ENCODE measurements around the gene RYR1.
"Not testable (repeated sequence)": the region's sequence is repeated elsewhere in the genome, so short reads cannot be mapped to it uniquely, and the experiment has no call there.

The RYR1 gene

DNA sequence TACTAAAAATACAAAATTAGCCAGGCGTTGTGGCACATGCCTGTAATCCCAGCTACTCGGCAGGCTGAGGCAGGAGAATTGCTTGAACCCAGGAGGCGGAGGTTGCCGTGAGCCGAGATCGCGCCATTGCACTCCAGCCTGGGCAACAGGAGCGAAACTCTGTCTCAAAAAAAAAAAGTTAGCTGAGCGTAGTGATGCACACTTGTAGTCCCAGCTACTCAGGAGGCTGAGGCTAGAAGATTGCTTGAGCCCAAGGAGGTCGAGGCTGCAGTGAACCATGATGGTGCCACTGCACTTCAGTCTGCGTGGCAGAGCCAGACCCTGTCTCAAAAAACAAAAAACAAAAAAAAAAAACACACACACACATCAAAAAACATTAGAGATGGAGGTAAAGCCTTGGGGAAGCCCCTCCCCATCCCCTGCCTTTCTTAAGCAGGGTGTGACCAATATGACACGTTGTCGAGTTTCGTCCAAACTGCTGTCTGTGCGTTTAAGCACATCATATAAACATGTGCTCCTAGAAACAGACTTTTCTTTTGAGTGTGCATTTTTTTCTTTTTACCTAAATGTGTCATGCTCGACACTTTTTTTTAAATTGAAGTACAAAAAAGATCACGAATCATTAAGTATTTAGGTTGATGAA is 6.3 kb upstream of the RYR1 start:
- not testable (repeated sequence) for H3K36me3 ChIP-seq (ENCODE audit: control insufficient read depth, insufficient read depth, low read length); H3K23ac ChIP-seq (ENCODE audit: low read length); H3K4ac ChIP-seq (ENCODE audit: low read depth, low read length); H3K56ac ChIP-seq (ENCODE audit: low read length); H3K79me1 ChIP-seq (ENCODE audit: low read length); H3K9ac ChIP-seq (ENCODE audit: low read length); H4K5ac ChIP-seq (ENCODE audit: low read length); DNase-seq; H4K8ac ChIP-seq (ENCODE audit: low read depth, low read length); H2AK5ac ChIP-seq (ENCODE audit: low read length); H3K4me2 ChIP-seq (ENCODE audit: low read length); H3K18ac ChIP-seq (ENCODE audit: low read length); H3K27ac ChIP-seq (ENCODE audit: low read depth, low read length); H3K4me3 ChIP-seq (ENCODE audit: low read length); H2BK120ac ChIP-seq (ENCODE audit: low read depth, low read length); H3K4me1 ChIP-seq (ENCODE audit: control insufficient read depth, low read depth, low read length); H2BK5ac ChIP-seq (ENCODE audit: low read length); H3K27me3 ChIP-seq (ENCODE audit: insufficient read depth, low read length, poor library complexity); H2BK15ac ChIP-seq (replicated peaks; ENCODE audit: low read depth); H3K79me2 ChIP-seq (ENCODE audit: control insufficient read depth, insufficient read depth, low read length)
- no CpG with 5 or more reads among the region's 17 CpGs for WGBS (ENCODE audit: extremely low coverage, insufficient coverage, low lambda C conversion rate)

GRCh38 chr19:38429055-38429810 is 4.3 kb upstream of the RYR1 start:
- Histone ChIP-seq H4K5ac (ENCODE audit: low read length) (no peak overlapping the region), H2BK5ac (ENCODE audit: low read length) (no peak overlapping the region), H2BK15ac (replicated peaks; ENCODE audit: low read depth) (no peak overlapping the region), H3K4me3 (ENCODE audit: low read length) (no peak overlapping the region), H4K8ac (ENCODE audit: low read depth, low read length) (no peak overlapping the region), H3K27ac (ENCODE audit: low read depth, low read length) (no peak overlapping the region), H3K4me1 (ENCODE audit: control insufficient read depth, low read depth, low read length) (peaks cover 6% of the 10 kb centered on the region), H2BK120ac (ENCODE audit: low read depth, low read length) (no peak overlapping the region), H3K4ac (ENCODE audit: low read depth, low read length) (no peak overlapping the region), H3K9ac (ENCODE audit: low read length) (no peak overlapping the region), H2AK5ac (ENCODE audit: low read length) (no peak overlapping the region), H3K27me3 (ENCODE audit: insufficient read depth, low read length, poor library complexity) (no peaks in the 10 kb centered on the region), H3K56ac (ENCODE audit: low read length) (no peak overlapping the region), H3K79me1 (ENCODE audit: low read length) (no peaks in the 10 kb centered on the region), H3K18ac (ENCODE audit: low read length) (no peak overlapping the region), H3K4me2 (ENCODE audit: low read length) (no peak overlapping the region), H3K23ac (ENCODE audit: low read length) (no peak overlapping the region), H3K79me2 (ENCODE audit: control insufficient read depth, insufficient read depth, low read length) (no peaks in the 10 kb centered on the region), H3K36me3 (ENCODE audit: control insufficient read depth, insufficient read depth, low read length) (no peaks in the 10 kb centered on the region)
- DNase-seq: no peak
- WGBS (ENCODE audit: extremely low coverage, insufficient coverage, low lambda C conversion rate): no CpG with 5 or more reads among the region's 14 CpGs

DNA sequence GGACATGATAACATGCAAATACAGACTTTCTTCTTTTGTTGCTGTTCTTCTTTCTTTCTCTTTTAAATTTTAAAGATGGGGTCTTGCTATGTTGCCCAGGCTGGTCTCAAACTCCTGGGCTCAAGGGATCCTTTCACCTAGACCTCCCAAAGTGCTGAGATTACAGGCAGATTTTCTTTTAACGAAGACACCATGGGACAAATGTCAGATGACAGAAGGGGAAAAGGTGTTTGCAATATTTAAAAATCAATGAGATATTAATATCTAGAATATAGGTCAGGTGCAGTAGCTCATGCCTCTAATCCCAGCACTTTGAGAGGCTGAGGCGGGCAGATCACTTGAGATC is 3.7 kb upstream of the RYR1 start:
- no peak overlapping the region for H3K4ac ChIP-seq (ENCODE audit: low read depth, low read length)
- no peaks in the 10 kb centered on the region for H3K36me3 ChIP-seq (ENCODE audit: control insufficient read depth, insufficient read depth, low read length)
- no peak overlapping the region for H3K23ac ChIP-seq (ENCODE audit: low read length)
- H3K79me1 ChIP-seq (ENCODE audit: low read length): no peaks in the 10 kb centered on the region
- H4K8ac ChIP-seq (ENCODE audit: low read depth, low read length): no peak overlapping the region
- H3K9ac ChIP-seq (ENCODE audit: low read length): no peak overlapping the region
- no peak overlapping the region for H2BK120ac ChIP-seq (ENCODE audit: low read depth, low read length)
- no peak overlapping the region for H3K56ac ChIP-seq (ENCODE audit: low read length)
- no peak overlapping the region for H2BK15ac ChIP-seq (replicated peaks; ENCODE audit: low read depth)
- H3K4me3 ChIP-seq (ENCODE audit: low read length): no peak overlapping the region
- H3K4me1 ChIP-seq (ENCODE audit: control insufficient read depth, low read depth, low read length): peaks cover 8% of the 10 kb centered on the region
- H2BK5ac ChIP-seq (ENCODE audit: low read length): no peak overlapping the region
- no peak overlapping the region for H2AK5ac ChIP-seq (ENCODE audit: low read length)
- no CpG with 5 or more reads among the region's 2 CpGs for WGBS (ENCODE audit: extremely low coverage, insufficient coverage, low lambda C conversion rate)
- H3K79me2 ChIP-seq (ENCODE audit: control insufficient read depth, insufficient read depth, low read length): no peaks in the 10 kb centered on the region
- DNase-seq: no peak
- no peak overlapping the region for H3K27ac ChIP-seq (ENCODE audit: low read depth, low read length)
- H4K5ac ChIP-seq (ENCODE audit: low read length): no peak overlapping the region
- H3K27me3 ChIP-seq (ENCODE audit: insufficient read depth, low read length, poor library complexity): no peaks in the 10 kb centered on the region
- no peak overlapping the region for H3K18ac ChIP-seq (ENCODE audit: low read length)
- H3K4me2 ChIP-seq (ENCODE audit: low read length): no peak overlapping the region

- no peak overlapping the region for H3K18ac ChIP-seq (ENCODE audit: low read length)
- DNase-seq: no peak
- H2AK5ac ChIP-seq (ENCODE audit: low read length): no peak overlapping the region
- no peak overlapping the region for H3K27ac ChIP-seq (ENCODE audit: low read depth, low read length)
- H3K4me1 ChIP-seq (ENCODE audit: control insufficient read depth, low read depth, low read length): peaks cover 4% of the 10 kb centered on the region
- no peak overlapping the region for H4K8ac ChIP-seq (ENCODE audit: low read depth, low read length)
- H3K36me3 ChIP-seq (ENCODE audit: control insufficient read depth, insufficient read depth, low read length): no peaks in the 10 kb centered on the region
- no peak overlapping the region for H3K4me2 ChIP-seq (ENCODE audit: low read length)
- no peak overlapping the region for H2BK120ac ChIP-seq (ENCODE audit: low read depth, low read length)
- H3K4ac ChIP-seq (ENCODE audit: low read depth, low read length): no peak overlapping the region
- no peak overlapping the region for H3K9ac ChIP-seq (ENCODE audit: low read length)
- no peak overlapping the region for H2BK15ac ChIP-seq (replicated peaks; ENCODE audit: low read depth)
- H3K4me3 ChIP-seq (ENCODE audit: low read length): no peak overlapping the region
- H4K5ac ChIP-seq (ENCODE audit: low read length): no peak overlapping the region
- H3K23ac ChIP-seq (ENCODE audit: low read length): no peak overlapping the region
- no CpG with 5 or more reads among the region's 7 CpGs for WGBS (ENCODE audit: extremely low coverage, insufficient coverage, low lambda C conversion rate)
- H3K27me3 ChIP-seq (ENCODE audit: insufficient read depth, low read length, poor library complexity): no peaks in the 10 kb centered on the region
- no peaks in the 10 kb centered on the region for H3K79me1 ChIP-seq (ENCODE audit: low read length)
- H3K79me2 ChIP-seq (ENCODE audit: control insufficient read depth, insufficient read depth, low read length): no peaks in the 10 kb centered on the region
- H3K56ac ChIP-seq (ENCODE audit: low read length): no peak overlapping the region
- no peak overlapping the region for H2BK5ac ChIP-seq (ENCODE audit: low read length)
Observed at GRCh38 chr19:38430931-38431330, 2.6 kb upstream of the RYR1 start.

- Histone ChIP-seq H3K27me3 (ENCODE audit: insufficient read depth, low read length, poor library complexity) (no peaks in the 10 kb centered on the region), H3K4me1 (ENCODE audit: control insufficient read depth, low read depth, low read length) (peaks cover 4% of the 10 kb centered on the region), H2BK15ac (replicated peaks; ENCODE audit: low read depth) (no peak overlapping the region), H4K8ac (ENCODE audit: low read depth, low read length) (no peak overlapping the region), H3K9ac (ENCODE audit: low read length) (peak overlapping the region; percentile 8), H2BK120ac (ENCODE audit: low read depth, low read length) (no peak overlapping the region), H3K56ac (ENCODE audit: low read length) (peak overlapping the region; percentile 71), H2BK5ac (ENCODE audit: low read length) (no peak overlapping the region), H3K79me1 (ENCODE audit: low read length) (no peaks in the 10 kb centered on the region), H2AK5ac (ENCODE audit: low read length) (no peak overlapping the region), H3K4ac (ENCODE audit: low read depth, low read length) (peak overlapping the region; percentile 1), H3K18ac (ENCODE audit: low read length) (no peak overlapping the region), H3K23ac (ENCODE audit: low read length) (no peak overlapping the region), H3K79me2 (ENCODE audit: control insufficient read depth, insufficient read depth, low read length) (no peaks in the 10 kb centered on the region), H3K4me2 (ENCODE audit: low read length) (peak overlapping the region; percentile 8), H3K27ac (ENCODE audit: low read depth, low read length) (no peak overlapping the region), H3K36me3 (ENCODE audit: control insufficient read depth, insufficient read depth, low read length) (no peaks in the 10 kb centered on the region), H4K5ac (ENCODE audit: low read length) (no peak overlapping the region), H3K4me3 (ENCODE audit: low read length) (no peak overlapping the region)
- no CpG with 5 or more reads among the region's 13 CpGs for WGBS (ENCODE audit: extremely low coverage, insufficient coverage, low lambda C conversion rate)
- peak; percentile 72 for DNase-seq
Observed at GRCh38 chr19:38434549-38435051, 1.1 kb downstream of the RYR1 start.
